Adrenal gland (tissue), 5 donors: ENCODE measurements around the gene ARHGEF2.

Experiments used
- CTCF ChIP-seq, 6 experiments: fragments of 450-650 bp in 4 of 6; fragments of 200-600 bp in 2 of 6; sonication (generic) in 1 of 6; IDR thresholded peaks; 1 replicate in 5 of 6; 2 replicates in 1 of 6; pipeline versions ENCODE4 v1.5.1 to v1.8.0; 2016 to 2021; ENCODE audit warnings: antibody characterized with exemption in 6 of 6, mild to moderate bottlenecking in 2 of 6, moderate library complexity in 1 of 6
- POLR2A ChIP-seq, 2 donors: fragments of 450-650 bp; IDR thresholded peaks; one replicate each; pipeline ENCODE4 v1.6.1; 2017; ENCODE audit warnings: antibody characterized with exemption in 2 of 2, mild to moderate bottlenecking in 2 of 2, moderate library complexity in 1 of 2
- donor health status: DM: no; HTN: no; CAD: no.

GRCh38 chr1:155981266-155982088, 3.1 kb upstream of the ARHGEF2 start:
- no peak for TF ChIP-seq POLR2A (IDR thresholded peaks at IDR 0.05)
- no peak for TF ChIP-seq CTCF (IDR thresholded peaks at IDR 0.05)
